ENCODE data around the gene CCSER1. TPM values are rescaled to one million over a fixed set of nuclear protein-coding genes. Genes with fewer than 3 reads are reported as not detected.

Gene CCSER1
- total RNA-seq, 1 donor from 2014 or later = 18.1 TPM

DNA sequence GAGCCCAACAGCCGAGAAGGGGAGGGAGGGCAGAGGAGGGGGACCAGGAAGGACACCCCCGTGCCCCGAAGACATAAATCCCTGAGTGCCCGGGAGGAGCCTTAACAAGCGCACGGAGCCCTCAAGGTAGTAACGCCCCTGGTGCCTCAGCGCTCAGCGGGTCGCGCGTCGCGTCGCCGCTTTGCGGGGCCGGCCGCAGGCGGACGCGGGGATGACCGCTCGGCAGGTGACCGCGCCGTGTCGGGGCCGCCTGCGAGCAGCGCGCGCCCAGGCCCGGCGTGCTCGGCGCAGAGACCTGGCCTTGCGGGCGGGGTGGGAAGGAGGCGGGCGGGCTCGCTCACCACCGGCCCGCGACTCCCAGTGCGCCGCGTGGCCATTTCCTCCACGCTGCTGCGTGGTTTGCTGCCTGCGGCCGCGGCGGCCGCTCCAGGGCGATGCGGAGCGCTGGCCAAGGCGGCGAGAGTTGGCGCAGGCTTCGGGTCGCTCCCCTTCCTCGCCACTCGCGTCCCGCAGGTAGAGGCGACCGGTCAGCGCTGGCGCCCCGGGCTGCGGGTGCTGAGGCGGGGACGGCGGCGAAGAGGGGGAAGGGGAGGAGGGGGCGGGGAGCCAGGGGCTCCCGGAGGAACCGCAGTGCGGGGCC lies 632 bp downstream of the CCSER1 start:
- H3K4me1 Mint-ChIP-seq (ENCODE audit: unreplicated experiment) = peaks cover 17% of the 10 kb centered on the region
- H3K27ac Mint-ChIP-seq = peak overlapping the region; percentile 97
- peaks cover 13% of the 10 kb centered on the region for H3K27me3 Mint-ChIP-seq
- peak overlapping the region; percentile 99 for H3K4me3 Mint-ChIP-seq
- H3K9me3 Mint-ChIP-seq = no peaks in the 10 kb centered on the region
- peak; percentile 77 for DNase-seq (ENCODE audit: extremely low spot score, unreplicated experiment)
- TF ChIP-seq, protein P1, sequence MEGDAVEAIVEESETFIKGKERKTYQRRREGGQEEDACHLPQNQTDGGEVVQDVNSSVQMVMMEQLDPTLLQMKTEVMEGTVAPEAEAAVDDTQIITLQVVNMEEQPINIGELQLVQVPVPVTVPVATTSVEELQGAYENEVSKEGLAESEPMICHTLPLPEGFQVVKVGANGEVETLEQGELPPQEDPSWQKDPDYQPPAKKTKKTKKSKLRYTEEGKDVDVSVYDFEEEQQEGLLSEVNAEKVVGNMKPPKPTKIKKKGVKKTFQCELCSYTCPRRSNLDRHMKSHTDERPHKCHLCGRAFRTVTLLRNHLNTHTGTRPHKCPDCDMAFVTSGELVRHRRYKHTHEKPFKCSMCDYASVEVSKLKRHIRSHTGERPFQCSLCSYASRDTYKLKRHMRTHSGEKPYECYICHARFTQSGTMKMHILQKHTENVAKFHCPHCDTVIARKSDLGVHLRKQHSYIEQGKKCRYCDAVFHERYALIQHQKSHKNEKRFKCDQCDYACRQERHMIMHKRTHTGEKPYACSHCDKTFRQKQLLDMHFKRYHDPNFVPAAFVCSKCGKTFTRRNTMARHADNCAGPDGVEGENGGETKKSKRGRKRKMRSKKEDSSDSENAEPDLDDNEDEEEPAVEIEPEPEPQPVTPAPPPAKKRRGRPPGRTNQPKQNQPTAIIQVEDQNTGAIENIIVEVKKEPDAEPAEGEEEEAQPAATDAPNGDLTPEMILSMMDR (conservative IDR thresholded peaks at IDR 0.05) = no peak
- no peaks in the 10 kb centered on the region for H3K36me3 Mint-ChIP-seq

DNA sequence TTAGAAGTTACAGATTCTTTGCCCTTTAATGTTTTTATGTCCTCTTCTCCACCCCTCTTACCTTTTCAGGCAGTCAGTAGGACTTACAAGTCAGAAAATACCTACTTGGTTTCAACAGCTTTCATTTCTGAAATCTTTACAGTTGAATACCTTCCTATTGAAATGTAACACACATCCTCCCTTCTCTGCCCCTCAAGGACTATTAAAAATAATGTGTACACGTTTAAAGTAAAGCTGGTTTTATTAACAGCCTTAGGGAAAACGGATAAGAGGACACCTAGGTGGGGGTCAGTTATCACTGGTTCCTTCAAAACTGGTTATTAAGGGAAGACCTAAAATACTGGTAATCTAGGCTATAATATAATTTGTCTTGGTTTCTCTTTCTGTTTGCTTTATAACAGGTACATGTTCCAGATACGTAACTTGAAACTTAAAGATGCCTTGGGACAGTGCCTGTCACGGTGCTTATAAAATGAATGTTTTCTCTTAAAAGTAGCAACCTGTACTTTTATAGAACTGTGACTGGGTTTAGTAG lies 1.8 kb downstream of the CCSER1 start:
- peaks cover 17% of the 10 kb centered on the region for H3K4me1 Mint-ChIP-seq (ENCODE audit: unreplicated experiment)
- no peaks in the 10 kb centered on the region for H3K36me3 Mint-ChIP-seq
- H3K9me3 Mint-ChIP-seq = no peaks in the 10 kb centered on the region
- peak overlapping the region; percentile 95 for H3K4me3 Mint-ChIP-seq
- TF ChIP-seq, protein P1 (conservative IDR thresholded peaks at IDR 0.05) = no peak
- H3K27ac Mint-ChIP-seq = peak overlapping the region; percentile 97
- peaks cover 13% of the 10 kb centered on the region for H3K27me3 Mint-ChIP-seq
- DNase-seq (ENCODE audit: extremely low spot score, unreplicated experiment) = no peak

DNA sequence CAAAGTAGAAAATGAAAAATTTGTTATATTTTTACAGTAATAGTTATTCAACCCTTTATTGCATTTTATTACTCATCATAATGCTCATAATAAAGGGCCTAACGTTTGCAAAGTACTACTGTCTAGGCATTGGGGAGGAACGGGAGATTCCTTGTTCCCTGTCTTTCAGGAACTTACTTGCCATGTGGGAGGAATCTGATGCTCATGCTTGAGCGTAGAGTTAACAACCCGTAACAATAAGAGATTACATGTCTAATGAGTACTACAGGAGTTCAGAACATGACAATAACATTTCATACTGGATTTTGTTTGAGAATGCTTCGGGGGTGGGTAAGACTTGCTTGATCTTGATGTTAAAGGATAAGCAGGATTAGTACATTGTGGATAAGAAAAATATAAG lies 2.9 kb downstream of the CCSER1 start:
- no peaks in the 10 kb centered on the region for H3K36me3 Mint-ChIP-seq
- H3K9me3 Mint-ChIP-seq = no peaks in the 10 kb centered on the region
- no peak for DNase-seq (ENCODE audit: extremely low spot score, unreplicated experiment)
- peaks cover 13% of the 10 kb centered on the region for H3K27me3 Mint-ChIP-seq
- peaks cover 17% of the 10 kb centered on the region for H3K4me1 Mint-ChIP-seq (ENCODE audit: unreplicated experiment)
- peak overlapping the region; percentile 2 for H3K4me3 Mint-ChIP-seq
- TF ChIP-seq, protein P1 (conservative IDR thresholded peaks at IDR 0.05) = no peak
- H3K27ac Mint-ChIP-seq = no peak overlapping the region

DNA sequence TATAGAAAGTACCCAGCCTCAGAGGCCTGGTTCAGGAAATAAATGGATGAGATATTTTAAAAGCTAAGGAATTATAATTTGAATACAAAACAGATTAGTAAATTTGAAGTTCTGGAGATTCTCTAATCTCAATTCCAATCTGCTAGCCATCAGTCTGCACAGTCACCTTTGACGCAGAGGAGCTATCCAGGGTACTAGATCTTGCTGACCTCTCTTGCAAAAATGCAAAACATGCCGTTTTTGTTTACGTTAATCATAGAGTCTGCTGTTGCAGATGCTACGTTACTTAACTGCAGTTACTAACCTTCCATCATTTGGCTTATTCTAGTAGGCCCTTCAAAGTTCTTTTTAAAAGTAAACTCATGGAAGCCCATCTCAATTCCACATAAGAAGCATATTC lies 10.4 kb downstream of the CCSER1 start:
- TF ChIP-seq, protein P1 (conservative IDR thresholded peaks at IDR 0.05) = no peak
- Mint-ChIP-seq H3K27me3 (no peaks in the 10 kb centered on the region), H3K36me3 (no peaks in the 10 kb centered on the region), H3K27ac (no peak overlapping the region), H3K4me3 (no peak overlapping the region), H3K4me1 (ENCODE audit: unreplicated experiment) (peaks cover 6% of the 10 kb centered on the region), H3K9me3 (no peaks in the 10 kb centered on the region)
- no peak for DNase-seq (ENCODE audit: extremely low spot score, unreplicated experiment)

DNA sequence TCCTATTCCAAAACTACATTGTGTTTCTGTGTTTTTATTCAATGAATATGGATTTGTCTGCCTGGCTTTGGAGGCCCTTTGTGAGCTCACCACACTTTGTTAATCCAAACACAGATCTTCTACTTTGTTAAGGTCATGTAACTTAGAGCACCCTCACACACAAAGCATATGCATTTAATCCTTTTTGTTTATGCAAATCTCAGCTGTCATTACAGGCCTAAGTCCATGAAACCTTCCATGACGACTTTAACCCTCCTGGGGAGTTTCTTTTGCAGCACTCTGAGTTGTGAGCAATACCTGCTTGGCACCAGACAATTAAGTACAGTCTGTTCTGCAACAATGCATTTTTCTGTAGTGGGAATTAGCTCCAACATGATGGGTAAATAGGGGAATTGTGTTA lies 14.9 kb downstream of the CCSER1 start:
- TF ChIP-seq, protein P1 (conservative IDR thresholded peaks at IDR 0.05) = no peak
- Mint-ChIP-seq H3K27me3 (no peaks in the 10 kb centered on the region), H3K36me3 (no peaks in the 10 kb centered on the region), H3K9me3 (no peaks in the 10 kb centered on the region), H3K27ac (no peak overlapping the region), H3K4me1 (ENCODE audit: unreplicated experiment) (peaks cover 8% of the 10 kb centered on the region), H3K4me3 (no peak overlapping the region)
- DNase-seq (ENCODE audit: extremely low spot score, unreplicated experiment) = no peak
